ENCODE measurements around the gene INPPL1.

GRCh38 chr11:72257570-72257969 lies 33.0 kb downstream of the INPPL1 start:
- TF ChIP-seq POLR2A (IDR thresholded peaks at IDR 0.05) (no peak), CTCF (IDR thresholded peaks at IDR 0.05 in 8 of 11, conservative IDR thresholded peaks at IDR 0.05 in 3 of 11) (no peak), POLR2AphosphoS5 (IDR thresholded peaks at IDR 0.05) (no peak)
